A172 (cell line): ENCODE measurements around the gene SYNPO2. TPM values are rescaled to one million over a fixed set of nuclear protein-coding genes. Genes with fewer than 3 reads are reported as not detected.

Experiments used
- DNase-seq: peaks from one replicate; pipeline ENCODE4 v3.0.0-alpha.2; 2015; ENCODE audit warnings: low spot score
- total RNA-seq: library from RNA; depleted of rRNA; stranded (reverse); fragments of >200 nt; shearing (Covaris generic); gene quantifications from 2 replicates; pipeline ENCODE4 v1.2.3, GENCODE V29; 2014

SYNPO2 gene
- total RNA-seq, 1 experiment from 2014 or later = 0.07 TPM

- DNase-seq = no peak
Measured at GRCh38 chr4:118935819-118936218, 47.2 kb downstream of the SYNPO2 start.

- no peak for DNase-seq
Measured at GRCh38 chr4:118936406-118936805, 47.8 kb downstream of the SYNPO2 start.

GRCh38 chr4:118939169-118939783 lies 50.6 kb downstream of the SYNPO2 start:
- DNase-seq = no peak

GRCh38 chr4:118941149-118941548 lies 52.5 kb downstream of the SYNPO2 start:
- no peak for DNase-seq

- DNase-seq = peak; percentile 29
Measured at GRCh38 chr4:118941799-118942198, 53.1 kb downstream of the SYNPO2 start.

- peak; percentile 84 for DNase-seq
Measured at GRCh38 chr4:118942465-118942864, 53.8 kb downstream of the SYNPO2 start.

GRCh38 chr4:118947095-118947494 lies 58.4 kb downstream of the SYNPO2 start:
- DNase-seq = no peak

- DNase-seq = no peak
Measured at GRCh38 chr4:118948545-118949144, 60.0 kb downstream of the SYNPO2 start.

- DNase-seq = no peak
Measured at GRCh38 chr4:118950224-118950623, 61.6 kb downstream of the SYNPO2 start.

- no peak for DNase-seq
Measured at GRCh38 chr4:118950929-118951570, 62.4 kb downstream of the SYNPO2 start.

- peak; percentile 1 for DNase-seq
Measured at GRCh38 chr4:118953276-118953675, 64.6 kb downstream of the SYNPO2 start.

- DNase-seq = peak; percentile 5
Measured at GRCh38 chr4:118954246-118954645, 65.6 kb downstream of the SYNPO2 start.

- no peak for DNase-seq
Measured at GRCh38 chr4:118955515-118955914, 66.9 kb downstream of the SYNPO2 start.

GRCh38 chr4:118957722-118958445 lies 69.2 kb downstream of the SYNPO2 start:
- DNase-seq = no peak

- no peak for DNase-seq
Measured at GRCh38 chr4:118962540-118962939, 73.9 kb downstream of the SYNPO2 start.

- peak; percentile 14 for DNase-seq
Measured at GRCh38 chr4:118964891-118965411, 76.3 kb downstream of the SYNPO2 start.

- peak; percentile 45 for DNase-seq
Measured at GRCh38 chr4:118967393-118967792, 78.7 kb downstream of the SYNPO2 start.

- peak; percentile 57 for DNase-seq
Measured at GRCh38 chr4:118968005-118968404, 79.4 kb downstream of the SYNPO2 start.

- no peak for DNase-seq
Measured at GRCh38 chr4:118968813-118969212, 80.2 kb downstream of the SYNPO2 start.

- peak; percentile 54 for DNase-seq
Measured at GRCh38 chr4:118969359-118969758, 80.7 kb downstream of the SYNPO2 start.

- DNase-seq = no peak
Measured at GRCh38 chr4:118972167-118972566, 83.5 kb downstream of the SYNPO2 start.

- no peak for DNase-seq
Measured at GRCh38 chr4:118973295-118973694, 84.6 kb downstream of the SYNPO2 start.
